ENCODE results near the gene PRCD. TPM values are rescaled to one million over a fixed set of nuclear protein-coding genes. Genes with fewer than 3 reads are reported as not detected.

The PRCD gene
- 10 to 100 TPM in 1 of 4 donors, under 1 TPM in 2, not detected in 1; 0.26 to 13.4 (median 0.69) TPM for total RNA-seq

- TF ChIP-seq POLR2A (IDR thresholded peaks at IDR 0.05) (no peak), CTCF (IDR thresholded peaks at IDR 0.05) (no peak)
- peaks cover 0 to 9% of the 10 kb centered on the region in 2 donors for H3K4me1 ChIP-seq
- no peaks in the 10 kb centered on the region for H3K9me3 ChIP-seq
- peak within 1 kb of the TSS; percentile 74 to 83 for H3K27ac ChIP-seq
- intact Hi-C loops (cut with DNase I; ENCODE audit: low total_unique reads), result no loop called here
- no peak for DNase-seq
- H3K4me3 ChIP-seq, result peak within 1 kb of the TSS; percentile 28 to 34
- peaks cover 0 to 8% of the 10 kb centered on the region in 2 donors for H3K27me3 ChIP-seq
- H3K36me3 ChIP-seq, result no peaks in the 10 kb centered on the region
These were observed at the start of gene PRCD for GRCh38 chr17:76539631-76540271. PRCD (plus strand) TSS chr17:76540044; CDS start chr17:76540142, 98 bp downstream.

GRCh38 chr17:76490112-76490710 is 49.6 kb upstream of the PRCD start:
- H3K4me1 ChIP-seq, result no peaks in the 10 kb centered on the region
- H3K27me3 ChIP-seq, result no peaks in the 10 kb centered on the region
- H3K9me3 ChIP-seq, result no peaks in the 10 kb centered on the region
- no peak overlapping the region for H3K27ac ChIP-seq
- TF ChIP-seq CTCF (IDR thresholded peaks at IDR 0.05) (no peak), POLR2A (IDR thresholded peaks at IDR 0.05) (no peak)
- intact Hi-C loops (cut with DNase I; ENCODE audit: low total_unique reads), result no loop called here
- no peak overlapping the region for H3K4me3 ChIP-seq
- DNase-seq, result no peak
- no peaks in the 10 kb centered on the region for H3K36me3 ChIP-seq

GRCh38 chr17:76491271-76492122 is 48.3 kb upstream of the PRCD start:
- no peaks in the 10 kb centered on the region for H3K9me3 ChIP-seq
- peak overlapping the region in 1 of 2 donors; percentile 4 for H3K27ac ChIP-seq
- TF ChIP-seq POLR2A (IDR thresholded peaks at IDR 0.05) (no peak), CTCF (IDR thresholded peaks at IDR 0.05) (no peak)
- no peak overlapping the region for H3K4me3 ChIP-seq
- H3K36me3 ChIP-seq, result no peaks in the 10 kb centered on the region
- H3K4me1 ChIP-seq, result no peaks in the 10 kb centered on the region
- no peak for DNase-seq
- intact Hi-C loops (cut with DNase I; ENCODE audit: low total_unique reads), result no loop called here
- H3K27me3 ChIP-seq, result no peaks in the 10 kb centered on the region

GRCh38 chr17:76492123-76492988 is 47.5 kb upstream of the PRCD start:
- Histone ChIP-seq H3K9me3 (no peaks in the 10 kb centered on the region), H3K4me1 (no peaks in the 10 kb centered on the region), H3K4me3 (no peak overlapping the region), H3K27me3 (no peaks in the 10 kb centered on the region), H3K27ac (peak overlapping the region; percentile 4 to 49), H3K36me3 (no peaks in the 10 kb centered on the region)
- no peak for DNase-seq
- TF ChIP-seq POLR2A (IDR thresholded peaks at IDR 0.05) (no peak), CTCF (IDR thresholded peaks at IDR 0.05) (no peak)
- intact Hi-C loops (cut with DNase I; ENCODE audit: low total_unique reads), result no loop called here
